HG02870 (cell line): ENCODE data around the gene WNT5B.
"Not testable (repeated sequence)": the region's sequence is repeated elsewhere in the genome, so short reads cannot be mapped to it uniquely, and the experiment has no call there.

ENCODE experiments used
- ATAC-seq: cut with Tn5 transposase; IDR thresholded peaks from one replicate; pipeline ENCODE4 v1.9.1; 2021; ENCODE audit warnings: mild to moderate bottlenecking, moderate library complexity; ENCODE audit not compliant: unreplicated experiment

The WNT5B gene

DNA sequence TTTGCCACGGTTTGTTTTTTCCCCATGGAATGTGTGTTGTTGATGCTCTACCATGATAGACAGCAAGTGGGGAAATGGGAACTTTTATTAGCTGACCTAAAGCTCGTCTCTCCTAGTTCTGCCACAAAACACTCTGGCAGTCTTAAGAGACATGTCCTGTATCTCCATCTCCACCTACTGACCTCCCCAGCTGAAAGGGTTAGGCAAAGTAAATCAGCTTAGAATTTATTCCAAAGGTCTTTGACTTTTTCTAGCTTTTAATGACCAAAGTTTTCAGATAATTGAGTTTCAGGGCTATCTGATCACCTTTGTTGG lies 52.4 kb downstream of the WNT5B start:
- no peak for ATAC-seq

DNA sequence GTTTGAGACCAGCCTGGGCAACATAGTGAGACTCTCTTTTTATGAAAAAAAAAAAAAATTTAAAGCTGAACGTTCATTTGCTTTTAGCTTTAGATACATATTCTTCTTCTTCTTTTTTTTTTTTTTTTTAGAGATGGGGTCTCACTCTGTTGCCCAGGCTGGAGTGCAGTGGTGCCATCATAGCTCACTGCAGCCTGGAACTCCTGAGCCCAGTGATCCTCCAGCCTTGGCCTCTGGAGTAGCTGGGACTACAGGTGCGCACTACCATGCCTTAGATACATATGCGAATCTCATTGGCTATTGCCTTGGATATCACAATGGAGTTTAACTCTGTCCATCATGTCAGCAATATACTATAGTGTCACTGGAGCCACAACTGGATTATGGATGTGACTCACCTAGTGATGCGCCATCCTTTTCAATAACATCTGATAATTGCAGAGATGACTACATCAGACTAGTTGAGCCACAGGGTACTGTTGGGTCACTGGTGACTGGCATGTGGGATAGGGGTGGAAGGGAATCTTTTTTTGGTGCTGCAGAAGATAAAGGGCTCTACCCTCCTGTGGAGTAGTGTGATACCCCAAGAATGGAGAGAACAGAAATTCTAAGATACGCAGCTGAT lies 59.2 kb downstream of the WNT5B start:
- no peak for ATAC-seq

DNA sequence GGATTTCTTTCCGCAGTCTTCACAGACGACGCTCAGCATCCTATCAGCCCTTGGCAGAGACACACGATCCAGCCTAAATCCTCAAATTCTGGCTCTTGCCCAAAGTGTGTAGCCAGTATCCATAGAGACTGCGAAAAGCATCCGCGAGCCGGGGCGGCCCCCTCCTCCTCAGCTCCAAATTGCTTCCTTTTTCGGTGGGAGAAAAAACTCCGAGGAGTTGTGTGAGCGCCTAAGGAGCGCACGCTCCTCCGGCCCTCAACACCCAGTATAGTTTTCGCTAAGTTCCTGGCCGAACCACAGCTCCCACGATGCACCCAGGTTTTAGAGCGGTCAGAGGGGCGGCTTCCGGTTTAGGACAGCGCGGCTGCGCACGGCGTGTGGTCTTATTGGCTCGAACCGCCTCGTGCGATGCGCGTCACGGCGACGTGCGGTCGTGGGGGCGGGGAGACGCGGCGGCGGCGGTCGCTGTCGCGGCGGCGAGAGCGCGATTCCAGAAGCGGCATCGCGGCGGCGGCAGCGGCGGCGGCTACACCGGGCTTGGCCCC lies 61.6 kb downstream of the WNT5B start, which contains the start of gene ADIPOR2:
Gene ADIPOR2 (plus strand): TSS at position 493 of the 545 bp plus-strand sequence. CDS start 63,274 bp downstream, outside the sequence.
- ATAC-seq: peak; percentile 94

DNA sequence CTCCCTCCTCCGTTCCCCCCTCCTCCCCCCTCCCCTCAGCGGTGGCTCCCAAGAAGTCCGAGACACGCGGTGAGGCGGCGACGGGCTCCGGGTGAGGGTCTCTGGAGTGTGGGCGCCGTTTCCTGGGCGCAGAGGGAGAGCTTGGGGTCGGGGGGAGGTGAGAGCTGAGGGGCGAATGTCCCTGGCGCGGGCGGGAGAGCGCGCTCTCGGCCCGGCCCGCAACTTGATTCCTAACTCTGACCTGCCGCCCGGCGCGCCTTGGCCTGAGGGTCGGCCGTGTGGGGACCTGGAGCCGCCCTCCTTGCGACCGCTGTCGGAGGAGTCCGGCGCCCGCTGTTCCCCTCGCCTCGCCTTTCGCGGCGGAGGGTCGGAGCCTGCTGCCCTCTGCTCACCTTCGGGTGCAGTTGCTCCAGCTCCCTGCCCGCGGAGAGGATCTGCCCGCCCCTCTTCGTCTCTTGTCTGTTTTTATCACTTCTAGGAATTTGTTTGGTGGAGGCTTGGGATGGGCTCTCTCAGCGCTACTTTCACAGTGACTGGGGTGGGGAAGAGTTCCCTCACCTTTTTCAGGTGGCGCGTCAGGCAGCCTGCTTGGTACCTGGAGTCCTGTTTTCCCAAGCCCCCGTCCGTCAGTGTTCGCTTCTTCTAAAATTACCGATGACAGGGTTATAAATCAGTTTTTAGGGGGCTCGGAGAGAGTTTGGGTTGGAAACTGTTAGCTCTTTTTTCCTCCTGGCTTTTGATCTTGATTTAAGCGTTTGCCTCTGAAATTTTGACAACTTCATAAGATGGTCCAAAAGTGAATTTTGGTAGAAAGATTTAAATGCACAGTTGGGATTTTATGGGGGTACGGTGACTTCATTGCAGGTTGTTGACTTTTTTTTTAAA lies 62.3 kb downstream of the WNT5B start:
- peak; percentile 34 for ATAC-seq

DNA sequence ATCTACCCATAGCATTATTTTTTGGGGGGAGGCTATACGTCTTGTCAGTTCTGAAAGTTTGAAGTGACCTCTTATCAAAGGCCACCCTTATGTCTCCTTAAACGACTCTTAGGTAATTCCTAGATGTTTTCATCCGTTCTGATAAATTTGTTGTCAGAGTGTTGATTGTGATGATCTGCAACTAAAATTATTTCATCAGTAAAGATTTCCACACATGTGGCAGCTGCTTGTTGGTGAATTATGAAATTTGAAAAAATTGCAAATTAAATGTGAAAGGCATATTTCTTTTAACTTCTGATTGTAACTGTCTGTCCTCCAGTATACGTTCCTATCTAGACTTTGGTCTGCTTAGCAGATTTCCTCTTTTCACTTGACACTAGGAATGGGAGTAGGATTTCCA lies 63.2 kb downstream of the WNT5B start:
- no peak for ATAC-seq

DNA sequence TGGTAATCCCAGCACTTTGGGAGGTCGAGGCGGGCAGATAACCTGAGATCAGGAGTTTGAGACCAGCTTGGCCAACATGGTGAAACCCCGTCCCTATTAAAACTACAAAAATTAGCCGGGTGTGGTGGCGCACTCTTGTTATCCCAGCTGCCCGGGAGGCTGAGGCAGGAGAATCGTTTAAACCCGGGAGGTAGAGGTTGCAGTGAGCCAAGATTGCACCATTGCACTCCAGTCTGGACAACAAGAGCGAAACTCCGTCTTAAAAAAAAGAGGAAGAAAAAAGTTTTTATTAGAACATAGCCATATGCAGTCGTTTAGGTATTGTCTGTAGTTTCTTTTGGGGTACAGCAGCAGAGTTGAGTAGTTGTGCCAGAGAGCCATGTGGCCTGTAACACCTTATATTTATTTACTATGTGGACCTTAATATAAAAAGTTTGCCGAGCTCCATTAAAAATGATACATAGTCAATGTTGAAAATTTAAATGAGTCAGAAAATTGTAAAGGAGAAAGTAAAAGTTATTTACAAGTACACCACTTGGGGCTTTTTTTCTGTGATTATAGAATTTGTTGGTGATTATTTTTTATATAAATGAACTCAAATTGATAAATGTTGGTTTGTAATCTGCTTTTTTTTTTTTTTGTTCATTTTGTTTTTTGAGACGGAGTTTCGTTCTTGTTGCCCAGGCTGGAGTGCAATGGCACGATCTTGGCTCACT lies 64.0 kb downstream of the WNT5B start:
- ATAC-seq: no peak

DNA sequence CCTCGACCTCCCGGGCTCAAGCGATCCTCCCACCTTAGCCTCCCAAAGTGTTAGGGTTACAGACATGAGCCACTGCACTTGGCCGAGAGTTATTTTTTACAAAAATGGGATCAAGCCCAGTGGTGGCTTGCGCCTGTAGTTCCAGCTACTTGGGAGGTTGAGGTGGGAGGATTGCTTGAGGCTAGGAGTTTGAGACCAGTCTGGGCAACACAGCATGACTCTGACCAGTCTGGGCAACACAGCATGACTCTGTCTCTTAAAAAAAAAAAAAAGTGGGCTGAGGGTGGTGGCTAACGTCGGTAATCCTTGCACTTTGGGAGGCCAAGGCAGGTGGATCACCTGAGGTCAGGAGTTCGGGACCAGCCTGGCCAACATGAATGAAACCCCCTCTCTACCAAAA lies 66.1 kb downstream of the WNT5B start:
- not testable (repeated sequence) for ATAC-seq

DNA sequence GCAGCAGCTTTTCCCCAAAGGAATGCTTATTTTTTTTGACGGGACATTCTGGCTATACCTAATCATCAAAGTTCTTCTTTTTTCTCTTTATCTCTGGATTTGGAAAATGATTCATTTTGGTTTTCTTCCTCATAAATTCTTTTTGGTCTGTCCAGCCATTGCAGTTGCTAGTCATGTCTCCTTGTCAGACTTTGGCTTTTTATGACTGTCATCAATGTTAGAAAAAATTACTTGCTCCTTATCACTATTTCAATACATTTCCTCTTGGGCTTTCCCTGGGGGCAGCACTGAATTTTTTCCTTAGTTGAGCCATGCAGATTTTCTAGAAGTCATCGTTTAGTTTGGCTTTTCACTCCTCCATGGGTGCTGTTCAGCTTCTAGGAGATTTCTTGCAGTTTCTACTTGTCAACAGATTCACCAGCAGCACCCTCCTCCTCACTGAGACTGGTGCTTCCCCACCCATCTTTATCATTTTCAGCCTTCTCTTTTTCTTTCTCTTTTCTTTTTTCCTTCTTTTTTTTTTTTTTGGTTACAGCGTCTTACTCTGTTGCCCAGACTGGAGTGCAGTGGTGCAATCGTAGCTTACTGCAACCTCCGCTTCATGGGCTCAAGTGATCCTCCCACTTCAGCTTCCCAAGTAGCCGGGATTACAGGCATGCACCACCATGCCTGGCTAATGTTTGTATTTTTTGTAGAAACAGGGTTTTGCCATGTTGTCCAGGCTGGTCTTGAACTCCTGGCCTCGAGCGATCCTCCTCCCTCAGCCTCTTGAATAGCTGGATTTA lies 67.0 kb downstream of the WNT5B start:
- no peak for ATAC-seq

DNA sequence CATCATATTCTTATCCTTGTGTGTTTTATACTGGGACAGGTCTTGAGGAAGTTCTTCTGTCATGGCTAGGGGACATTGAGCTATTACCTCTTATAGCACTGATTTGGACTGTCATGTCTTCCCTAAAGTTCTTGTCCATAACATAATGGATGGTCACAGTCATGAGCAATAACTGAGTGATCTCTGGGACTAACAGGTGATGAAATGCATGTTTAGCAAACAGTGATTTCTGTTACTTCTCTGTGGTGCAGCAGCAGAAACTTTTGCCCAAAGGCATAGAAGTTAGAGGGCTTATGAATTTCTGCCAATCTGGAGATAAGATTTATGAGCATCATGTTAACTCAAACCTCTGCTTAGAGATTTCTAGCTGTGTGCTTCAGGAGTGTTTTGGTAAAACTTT lies 67.8 kb downstream of the WNT5B start:
- no peak for ATAC-seq
